Measurements from ENCODE around the gene ZNF564. TPM values are rescaled to one million over a fixed set of nuclear protein-coding genes. Genes with fewer than 3 reads are reported as not detected.

The ZNF564 gene
- total and polyA plus RNA-seq, 2 donors (not counting 3 experiments of a cell fraction or from before 2014, with no cell fraction given) = 1.5 to 6.5 TPM

DNA sequence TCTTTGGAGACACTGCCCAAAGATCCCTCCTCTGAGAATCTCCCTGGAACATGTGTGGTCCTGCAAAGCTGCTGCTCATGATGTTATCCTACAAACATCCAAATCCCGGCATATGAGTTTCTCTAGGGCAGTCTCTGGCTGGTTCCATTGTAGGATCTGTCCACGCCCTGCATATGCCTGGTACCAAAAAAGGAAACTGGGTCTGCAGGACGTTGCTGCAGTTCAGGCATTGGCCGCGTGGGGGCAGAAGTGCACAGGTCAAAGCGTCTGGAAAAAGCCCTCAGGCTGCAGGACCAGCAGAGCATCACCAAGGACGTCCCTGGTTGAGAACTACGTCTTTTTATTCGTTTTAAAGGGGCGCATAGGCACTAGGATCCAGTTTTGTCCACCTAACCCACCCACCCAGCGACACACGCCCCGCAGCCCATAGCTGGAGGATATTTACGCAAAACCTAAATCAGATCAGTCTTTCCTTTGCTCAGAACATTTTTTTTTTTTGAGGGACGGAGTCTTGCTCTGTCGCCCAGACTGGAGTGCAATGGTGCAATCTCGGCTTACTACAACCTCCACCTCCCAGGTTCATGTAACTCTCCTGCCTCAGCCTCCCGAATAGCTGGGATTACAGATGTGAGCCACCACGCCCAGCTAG is 12.9 kb upstream of the ZNF564 start:
- DNase-seq (ENCODE audit: low read depth, low spot score) = peak; percentile 85
- Histone ChIP-seq H3K4me2 (ENCODE audit: insufficient read depth, low read length) (no peak overlapping the region), H3K9me1 (replicated peaks; ENCODE audit: control insufficient read depth, extremely low read depth, insufficient read depth, low read length) (no peaks in the 10 kb centered on the region), H3K79me2 (ENCODE audit: control insufficient read depth, insufficient read depth, low read length) (no peaks in the 10 kb centered on the region), H3K4me3 (replicated peaks in 1 of 3; ENCODE audit: insufficient read depth in 1 of 3, low read depth in 1 of 3, low read length in 3 of 3) (no peak overlapping the region), H3K9me3 (replicated peaks; ENCODE audit: control insufficient read depth, insufficient read depth, low read length) (no peaks in the 10 kb centered on the region), H3K9ac (replicated peaks; ENCODE audit: extremely low read depth, insufficient read depth, low read length) (no peak overlapping the region), H3K36me3 (ENCODE audit: control insufficient read depth in 2 of 2, extremely low read depth in 1 of 2, insufficient read depth in 2 of 2, low read length in 2 of 2) (no peaks in the 10 kb centered on the region), H3K27me3 (ENCODE audit: control insufficient read depth in 2 of 2, insufficient read depth in 2 of 2, low read length in 2 of 2) (no peaks in the 10 kb centered on the region), H2AFZ (ENCODE audit: low read depth, low read length) (peak overlapping the region; percentile 38), H4K20me1 (replicated peaks; ENCODE audit: control insufficient read depth, extremely low read depth, insufficient read depth, low read length) (no peaks in the 10 kb centered on the region), H3K4me1 (ENCODE audit: control insufficient read depth, extremely low read depth, insufficient read depth, low read length) (no peaks in the 10 kb centered on the region), H3K27ac (ENCODE audit: insufficient read depth, low read depth, low read length) (no peak overlapping the region)
- intact Hi-C loops (cut with micrococcal nuclease) (loop anchor here (1.0 kb wide), 2 partner anchors 108 to 193 kb away; no protein-coding TSS in a partner anchor), dilution Hi-C loops (cut with MboI; ENCODE audit: extremely low pct_ligation_motif_present, low sequenced_read_pairs) (no loop called here)
- peak; percentile 98 for FAIRE-seq
- CTCF ChIA-PET = interaction anchor here (1.2 to 2.2 kb wide), 2 partner anchors 108 to 282 kb away, joined by 3 to 13 read pairs; no protein-coding TSS in a partner anchor
- POLR2A ChIA-PET = interaction anchor here (0.6 kb wide), 1 partner anchor 10 kb away, joined by 3 read pairs; no protein-coding TSS in a partner anchor
- no peak for TF ChIP-seq POLR2A (IDR thresholded peaks at IDR 0.05; ENCODE audit: low read depth, low read length)
- TF ChIP-seq CTCF (IDR thresholded peaks at IDR 0.05; ENCODE audit: extremely low read depth in 1 of 2, insufficient read depth in 1 of 2, low read depth in 1 of 2, low read length in 2 of 2) = peak; percentile 91 to 98
- BruUV-seq (replicated peaks) = no TSS peak

DNA sequence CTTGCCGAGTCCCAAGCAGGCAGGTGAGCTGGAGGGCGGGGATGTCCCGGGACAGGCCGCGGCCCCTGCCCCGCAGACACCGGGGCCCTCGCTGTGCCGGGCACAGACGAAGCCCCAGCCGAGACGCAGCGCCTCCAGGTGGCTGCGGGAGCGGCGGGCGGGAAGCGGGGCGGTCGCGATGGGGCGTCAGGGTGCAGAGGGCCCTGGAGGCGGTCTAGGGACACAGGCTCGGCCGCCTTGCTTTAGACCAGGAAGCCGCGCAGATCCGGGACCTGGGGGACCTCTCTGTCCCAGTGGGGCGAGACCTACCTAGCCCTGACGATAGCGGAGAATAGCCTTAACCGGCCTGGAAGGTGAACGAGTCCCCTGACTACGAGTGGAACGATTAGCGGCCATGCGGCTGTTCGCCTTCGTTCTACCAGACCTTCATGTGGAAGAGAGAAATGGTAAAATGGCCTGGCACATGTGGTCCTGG is 4.2 kb upstream of the ZNF564 start:
- intact Hi-C loops (cut with micrococcal nuclease) = no loop called here

More for the DNA sequence above, 4.2 kb upstream of the ZNF564 start:
- TF ChIP-seq GATA2 (IDR thresholded peaks at IDR 0.05; ENCODE audit: insufficient read depth, insufficient read length, low read depth, low read length) = no peak
- TF ChIP-seq FOS (IDR thresholded peaks at IDR 0.05; ENCODE audit: borderline replicate concordance, insufficient read depth, low read length) = no peak
- no peak for TF ChIP-seq JUN (IDR thresholded peaks at IDR 0.05; ENCODE audit: borderline replicate concordance, insufficient read depth, insufficient read length, low read depth)
- no peak for TF ChIP-seq EZH2 (IDR thresholded peaks at IDR 0.05; ENCODE audit: borderline replicate concordance, low read depth, low read length, severe bottlenecking)
- TF ChIP-seq POLR2AphosphoS5 (IDR thresholded peaks at IDR 0.05; ENCODE audit: insufficient read depth, low read depth, low read length) = no peak
- TF ChIP-seq POLR2A (IDR thresholded peaks at IDR 0.05; ENCODE audit: low read depth, low read length) = no peak
- no peak for TF ChIP-seq MYC (IDR thresholded peaks at IDR 0.05; ENCODE audit: low read depth, low read length)
- TF ChIP-seq CTCF (IDR thresholded peaks at IDR 0.05; ENCODE audit: extremely low read depth in 1 of 2, insufficient read depth in 1 of 2, low read depth in 1 of 2, low read length in 2 of 2) = no peak
- TF ChIP-seq, protein P1, sequence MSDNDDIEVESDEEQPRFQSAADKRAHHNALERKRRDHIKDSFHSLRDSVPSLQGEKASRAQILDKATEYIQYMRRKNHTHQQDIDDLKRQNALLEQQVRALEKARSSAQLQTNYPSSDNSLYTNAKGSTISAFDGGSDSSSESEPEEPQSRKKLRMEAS (IDR thresholded peaks at IDR 0.05; ENCODE audit: insufficient read depth, insufficient read length) = no peak
- ChIA-PET POLR2A (no interaction called here), CTCF (no interaction called here)
- no peaks in the 10 kb centered on the region for H3K9me3 ChIP-seq (replicated peaks; ENCODE audit: control insufficient read depth, insufficient read depth, low read length)
- FAIRE-seq = no peak
- H2AFZ ChIP-seq (ENCODE audit: low read depth, low read length) = no peak overlapping the region
- H3K27me3 ChIP-seq (ENCODE audit: control insufficient read depth in 2 of 2, insufficient read depth in 2 of 2, low read length in 2 of 2) = no peaks in the 10 kb centered on the region
- H3K79me2 ChIP-seq (ENCODE audit: control insufficient read depth, insufficient read depth, low read length) = no peaks in the 10 kb centered on the region
- H3K4me2 ChIP-seq (ENCODE audit: insufficient read depth, low read length) = no peak overlapping the region
- BruUV-seq (replicated peaks) = no TSS peak
- no peaks in the 10 kb centered on the region for H3K9me1 ChIP-seq (replicated peaks; ENCODE audit: control insufficient read depth, extremely low read depth, insufficient read depth, low read length)
- no peaks in the 10 kb centered on the region for H4K20me1 ChIP-seq (replicated peaks; ENCODE audit: control insufficient read depth, extremely low read depth, insufficient read depth, low read length)
- dilution Hi-C loops (cut with MboI; ENCODE audit: extremely low pct_ligation_motif_present, low sequenced_read_pairs) = no loop called here
- H3K4me3 ChIP-seq (replicated peaks in 1 of 3; ENCODE audit: insufficient read depth in 1 of 3, low read depth in 1 of 3, low read length in 3 of 3) = no peak overlapping the region
- H3K9ac ChIP-seq (replicated peaks; ENCODE audit: extremely low read depth, insufficient read depth, low read length) = no peak overlapping the region
- no peaks in the 10 kb centered on the region for H3K4me1 ChIP-seq (ENCODE audit: control insufficient read depth, extremely low read depth, insufficient read depth, low read length)
- no peaks in the 10 kb centered on the region for H3K36me3 ChIP-seq (ENCODE audit: control insufficient read depth in 2 of 2, extremely low read depth in 1 of 2, insufficient read depth in 2 of 2, low read length in 2 of 2)
- no peak overlapping the region for H3K27ac ChIP-seq (ENCODE audit: insufficient read depth, low read depth, low read length)
- no peak for DNase-seq (ENCODE audit: low read depth, low spot score)

All from endothelial cell of umbilical vein (primary cell).